Skin of body (tissue), 2 donors: Measurements from ENCODE around the gene FADS2. TPM values are rescaled to one million over a fixed set of nuclear protein-coding genes. Genes with fewer than 3 reads are reported as not detected.

Source experiments
- DNase-seq: peaks from one replicate; lab custom pipeline; 2025; lab: John Stamatoyannopoulos, UW
- total RNA-seq: library from RNA; depleted of rRNA; stranded (reverse); fragments of >200 nt; gene quantifications from one replicate; pipeline ENCODE4 v1.2.3, GENCODE V29; 2014

Gene FADS2
- total RNA-seq, 1 donor from 2014 or later, result 32.0 TPM

GRCh38 chr11:61886643-61887042 lies 58.5 kb downstream of the FADS2 start:
- DNase-seq, result no peak

GRCh38 chr11:61887839-61888494 lies 59.9 kb downstream of the FADS2 start:
- peak; percentile 36 for DNase-seq

GRCh38 chr11:61888590-61888989 lies 60.5 kb downstream of the FADS2 start:
- DNase-seq, result no peak

- DNase-seq, result no peak
Observed at GRCh38 chr11:61889831-61890230, 61.7 kb downstream of the FADS2 start.

- DNase-seq, result no peak
Observed at GRCh38 chr11:61890529-61891330, 62.6 kb downstream of the FADS2 start.

GRCh38 chr11:61891331-61892084 lies 63.4 kb downstream of the FADS2 start, which contains the start of gene FADS3:
TSS of gene FADS3 (minus strand) at chr11:61891545. CDS start at chr11:61891381, 164 bp downstream.
- no peak for DNase-seq

GRCh38 chr11:61892085-61892370 lies 63.9 kb downstream of the FADS2 start:
- no peak for DNase-seq

GRCh38 chr11:61893981-61894380 lies 65.9 kb downstream of the FADS2 start:
- DNase-seq, result peak; percentile 52

GRCh38 chr11:61895046-61895717 lies 67.1 kb downstream of the FADS2 start:
- no peak for DNase-seq

GRCh38 chr11:61895718-61896059 lies 67.6 kb downstream of the FADS2 start:
- DNase-seq, result no peak

- DNase-seq, result no peak
Observed at GRCh38 chr11:61896665-61897386, 68.7 kb downstream of the FADS2 start.

GRCh38 chr11:61897387-61898246 lies 69.5 kb downstream of the FADS2 start:
- DNase-seq, result peak; percentile 16

GRCh38 chr11:61898247-61898582 lies 70.1 kb downstream of the FADS2 start:
- DNase-seq, result no peak

GRCh38 chr11:61899146-61899841 lies 71.2 kb downstream of the FADS2 start:
- DNase-seq, result no peak

GRCh38 chr11:61900251-61900650 lies 72.2 kb downstream of the FADS2 start:
- no peak for DNase-seq

GRCh38 chr11:61901397-61901796 lies 73.3 kb downstream of the FADS2 start:
- DNase-seq, result no peak

GRCh38 chr11:61902313-61902712 lies 74.2 kb downstream of the FADS2 start:
- no peak for DNase-seq

- DNase-seq, result no peak
Observed at GRCh38 chr11:61903845-61904244, 75.7 kb downstream of the FADS2 start.

GRCh38 chr11:61904539-61905048 lies 76.5 kb downstream of the FADS2 start:
- no peak for DNase-seq
